GM04504 (cell line): ENCODE data around the gene ATF7IP.
"Not testable (repeated sequence)": the region's sequence is repeated elsewhere in the genome, so short reads cannot be mapped to it uniquely, and the experiment has no call there.

Experiments
- DNase-seq: peaks from one replicate; pipeline ENCODE4 v3.0.0-alpha.2; 2012; ENCODE audit warnings: low read depth

The ATF7IP gene, protein sequence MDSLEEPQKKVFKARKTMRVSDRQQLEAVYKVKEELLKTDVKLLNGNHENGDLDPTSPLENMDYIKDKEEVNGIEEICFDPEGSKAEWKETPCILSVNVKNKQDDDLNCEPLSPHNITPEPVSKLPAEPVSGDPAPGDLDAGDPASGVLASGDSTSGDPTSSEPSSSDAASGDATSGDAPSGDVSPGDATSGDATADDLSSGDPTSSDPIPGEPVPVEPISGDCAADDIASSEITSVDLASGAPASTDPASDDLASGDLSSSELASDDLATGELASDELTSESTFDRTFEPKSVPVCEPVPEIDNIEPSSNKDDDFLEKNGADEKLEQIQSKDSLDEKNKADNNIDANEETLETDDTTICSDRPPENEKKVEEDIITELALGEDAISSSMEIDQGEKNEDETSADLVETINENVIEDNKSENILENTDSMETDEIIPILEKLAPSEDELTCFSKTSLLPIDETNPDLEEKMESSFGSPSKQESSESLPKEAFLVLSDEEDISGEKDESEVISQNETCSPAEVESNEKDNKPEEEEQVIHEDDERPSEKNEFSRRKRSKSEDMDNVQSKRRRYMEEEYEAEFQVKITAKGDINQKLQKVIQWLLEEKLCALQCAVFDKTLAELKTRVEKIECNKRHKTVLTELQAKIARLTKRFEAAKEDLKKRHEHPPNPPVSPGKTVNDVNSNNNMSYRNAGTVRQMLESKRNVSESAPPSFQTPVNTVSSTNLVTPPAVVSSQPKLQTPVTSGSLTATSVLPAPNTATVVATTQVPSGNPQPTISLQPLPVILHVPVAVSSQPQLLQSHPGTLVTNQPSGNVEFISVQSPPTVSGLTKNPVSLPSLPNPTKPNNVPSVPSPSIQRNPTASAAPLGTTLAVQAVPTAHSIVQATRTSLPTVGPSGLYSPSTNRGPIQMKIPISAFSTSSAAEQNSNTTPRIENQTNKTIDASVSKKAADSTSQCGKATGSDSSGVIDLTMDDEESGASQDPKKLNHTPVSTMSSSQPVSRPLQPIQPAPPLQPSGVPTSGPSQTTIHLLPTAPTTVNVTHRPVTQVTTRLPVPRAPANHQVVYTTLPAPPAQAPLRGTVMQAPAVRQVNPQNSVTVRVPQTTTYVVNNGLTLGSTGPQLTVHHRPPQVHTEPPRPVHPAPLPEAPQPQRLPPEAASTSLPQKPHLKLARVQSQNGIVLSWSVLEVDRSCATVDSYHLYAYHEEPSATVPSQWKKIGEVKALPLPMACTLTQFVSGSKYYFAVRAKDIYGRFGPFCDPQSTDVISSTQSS

DNA sequence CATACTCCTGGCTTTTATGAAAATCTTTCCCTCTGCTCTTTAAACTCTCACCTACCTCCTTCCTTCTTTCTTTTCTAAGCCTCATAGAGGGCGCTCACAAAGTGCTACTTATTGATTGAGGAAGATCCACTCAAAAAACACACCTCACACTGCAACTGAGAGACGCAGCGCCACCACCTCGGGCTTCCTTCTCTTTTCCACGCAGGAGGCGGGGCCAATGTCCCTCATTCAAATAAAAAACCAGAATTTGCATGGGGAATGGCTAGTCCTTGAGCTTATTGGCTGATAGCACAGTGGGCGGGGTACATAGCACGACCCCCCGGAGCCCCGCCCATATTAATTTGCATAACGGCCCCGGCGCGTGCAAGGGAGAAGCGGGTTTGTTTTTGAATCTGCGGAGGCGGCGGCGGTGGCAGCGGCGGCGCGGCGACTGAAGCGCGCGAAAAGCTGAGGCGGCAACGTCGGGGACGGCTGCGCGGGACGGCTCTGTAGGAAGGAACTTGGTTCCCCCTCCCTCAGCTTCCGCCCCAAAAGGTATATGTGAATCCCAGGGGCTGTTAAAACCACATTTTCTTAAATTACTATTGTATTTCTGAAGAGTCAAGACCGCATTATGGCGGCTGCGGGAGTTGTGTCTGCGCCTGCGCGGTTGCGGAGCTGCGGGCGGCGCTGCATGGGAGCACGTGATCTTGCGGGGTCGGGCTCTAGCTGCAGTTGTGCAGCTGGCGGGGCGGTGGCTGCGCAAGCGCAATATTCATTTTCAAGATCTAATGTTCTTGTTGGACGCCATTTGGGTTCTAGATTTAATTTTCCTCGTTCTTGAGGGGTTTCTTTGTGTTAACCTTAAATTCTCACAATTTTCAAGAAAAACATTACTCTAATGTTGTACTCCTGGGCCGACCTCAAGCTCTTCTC is at the start of gene ATF7IP:
TSS of gene ATF7IP (plus strand) at position 389 of the 915 bp plus-strand sequence. CDS start 58,234 bp downstream, outside the sequence.
- peak; percentile 94 for DNase-seq

DNA sequence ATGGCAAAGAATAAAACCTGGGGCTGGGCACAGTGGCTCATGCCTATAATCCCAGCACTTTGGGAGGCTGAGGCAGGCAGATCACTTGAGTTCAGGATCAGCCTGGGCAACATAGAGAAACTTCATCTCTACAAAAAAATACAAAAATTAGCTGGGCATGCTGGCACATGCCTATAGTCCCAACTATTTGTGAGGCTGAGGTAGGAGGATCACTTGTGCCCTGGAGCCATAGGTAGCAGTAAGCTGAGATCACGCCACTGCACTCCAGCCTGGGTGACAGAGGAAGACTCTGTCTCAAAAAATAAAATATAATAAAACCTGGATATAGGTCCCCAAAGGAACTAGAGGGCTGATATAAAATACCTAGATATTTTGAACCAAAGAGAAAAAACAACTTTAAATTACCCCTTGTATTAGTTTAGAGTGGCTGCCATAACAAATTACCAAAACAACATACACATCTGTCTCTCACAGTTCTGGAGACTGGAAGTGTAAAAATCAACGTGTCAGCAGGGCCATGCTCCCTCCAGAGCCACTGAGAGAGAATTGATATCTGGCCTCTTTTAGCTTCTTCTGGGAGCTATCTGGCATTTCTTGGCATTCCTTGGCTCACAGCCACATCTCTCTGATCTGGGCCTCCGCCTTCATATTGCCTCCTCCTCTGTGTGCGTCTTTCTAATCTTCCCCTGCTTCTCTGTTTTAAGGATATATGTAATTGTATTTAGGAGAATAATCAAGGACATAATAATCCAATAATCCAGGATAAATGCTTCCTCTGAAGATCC is 47.9 kb upstream of the ATF7IP start:
- DNase-seq: no peak

DNA sequence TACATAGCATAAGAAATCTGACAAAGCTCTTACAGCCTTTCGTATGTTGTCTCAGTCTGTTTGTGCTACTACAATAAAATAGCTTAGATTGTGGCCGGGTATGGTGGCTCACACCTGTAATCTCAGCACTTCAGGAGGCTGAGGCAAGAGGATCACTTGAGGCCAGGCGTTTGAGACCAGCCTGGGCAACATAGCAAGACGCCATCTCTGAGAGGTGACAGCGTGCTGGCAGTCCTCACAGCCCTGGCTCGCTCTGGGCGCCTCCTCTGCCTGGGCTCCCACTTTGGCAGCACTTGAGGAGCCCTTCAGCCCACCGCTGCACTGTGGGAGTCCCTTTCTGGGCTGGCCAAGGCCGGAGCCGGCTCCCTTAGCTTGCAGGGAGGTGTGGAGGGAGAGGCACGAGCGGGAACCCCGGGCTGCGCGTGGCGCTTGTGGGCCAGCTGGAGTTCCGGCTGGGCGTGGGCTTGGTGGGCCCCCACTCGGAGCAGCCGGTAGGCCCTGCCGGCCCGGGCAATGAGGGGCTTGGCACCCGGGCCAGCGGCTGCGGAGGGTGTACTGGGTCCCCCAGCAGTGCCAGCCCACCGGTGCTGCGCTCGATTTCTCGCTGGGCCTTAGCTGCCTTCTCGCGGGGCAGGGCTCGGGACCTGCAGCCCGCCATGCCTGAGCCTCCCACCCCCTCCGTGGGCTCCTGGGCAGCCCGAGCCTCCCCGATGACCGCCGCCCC is 45.6 kb upstream of the ATF7IP start:
- not testable (repeated sequence) for DNase-seq

DNA sequence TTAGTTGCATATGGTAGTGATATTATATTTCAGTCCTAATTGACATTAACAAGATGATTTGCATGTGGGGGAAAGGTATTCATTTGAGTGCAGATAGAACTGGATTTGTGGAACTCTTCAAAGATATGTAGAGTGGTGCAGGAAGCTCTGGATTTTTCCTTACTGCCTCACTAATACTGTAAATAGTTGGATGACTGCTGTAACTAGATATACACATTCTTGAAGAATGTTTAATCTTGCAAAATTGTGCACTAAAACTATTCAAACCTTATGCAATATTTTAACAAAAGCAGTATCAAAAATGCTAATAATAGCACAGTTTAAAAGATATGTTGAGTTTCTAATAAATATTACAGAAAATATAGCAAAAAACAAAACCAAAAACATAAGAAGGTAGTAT is 43.1 kb upstream of the ATF7IP start:
- DNase-seq: no peak

DNA sequence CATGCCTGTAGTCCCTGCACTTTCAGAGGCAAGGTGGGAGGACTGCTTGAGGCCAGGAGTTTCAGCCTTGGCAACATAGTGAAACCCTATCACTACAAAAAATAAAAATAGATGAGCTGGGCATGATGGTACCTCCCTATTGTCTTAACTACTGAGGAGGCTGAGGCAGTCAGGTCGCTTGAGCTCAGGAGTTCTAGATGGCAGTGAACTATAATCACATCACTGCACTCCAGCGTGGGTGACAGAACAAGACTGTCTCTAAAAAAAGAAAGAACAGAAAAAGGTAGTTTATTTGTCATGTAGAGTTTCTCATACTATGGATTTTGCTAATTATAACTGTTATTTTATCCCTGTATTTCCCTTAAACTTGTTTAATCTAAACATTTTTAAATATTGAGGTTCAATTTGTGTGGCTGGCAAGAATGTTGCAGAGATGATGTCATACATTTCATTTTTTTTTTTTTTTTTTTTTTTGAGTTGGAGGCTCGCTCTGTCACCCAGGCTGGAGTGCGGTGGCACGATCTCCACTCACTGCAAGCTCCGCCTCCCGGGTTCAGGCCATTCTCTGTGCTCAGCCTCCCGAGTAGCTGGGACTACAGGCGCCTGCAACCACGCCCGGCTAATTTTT is 39.7 kb upstream of the ATF7IP start:
- no peak for DNase-seq

DNA sequence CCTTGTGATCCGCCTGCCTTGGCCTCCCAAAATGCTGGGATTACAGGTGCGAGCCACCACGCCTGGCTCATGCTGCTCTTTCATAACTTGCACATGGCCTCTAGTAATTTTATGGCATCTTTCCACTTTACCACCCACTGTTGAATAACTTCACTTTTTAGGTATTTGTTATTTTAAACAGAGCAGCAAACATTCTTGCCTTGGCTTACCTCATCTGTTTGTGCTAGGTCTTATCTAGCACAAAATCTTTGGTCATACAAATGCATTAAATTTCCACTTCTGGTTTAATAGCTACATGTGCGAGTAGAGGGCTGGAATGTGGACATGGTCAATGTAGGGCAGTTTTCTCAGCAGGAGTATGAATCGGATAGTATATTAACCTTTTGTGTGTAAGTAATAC is 38.8 kb upstream of the ATF7IP start:
- DNase-seq: no peak

DNA sequence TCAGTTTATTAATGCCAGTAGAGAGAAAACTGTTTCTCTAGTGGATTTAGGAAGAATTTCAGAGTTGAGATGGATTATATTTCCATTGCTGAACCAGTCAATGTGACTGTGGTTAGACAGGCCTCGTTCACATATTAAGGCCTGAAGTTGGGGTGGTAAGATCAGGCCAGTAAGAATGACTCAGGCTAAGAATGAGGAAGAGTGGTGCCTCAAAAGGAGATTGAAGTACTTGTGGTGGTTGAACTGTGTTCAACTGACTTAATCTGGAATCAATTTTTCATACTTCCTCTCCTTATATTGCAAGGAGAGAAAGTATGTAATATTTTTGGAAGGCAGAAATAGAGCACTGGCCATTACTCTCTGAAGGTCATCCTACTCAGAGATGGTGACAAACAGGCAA is 37.8 kb upstream of the ATF7IP start:
- peak; percentile 11 for DNase-seq

DNA sequence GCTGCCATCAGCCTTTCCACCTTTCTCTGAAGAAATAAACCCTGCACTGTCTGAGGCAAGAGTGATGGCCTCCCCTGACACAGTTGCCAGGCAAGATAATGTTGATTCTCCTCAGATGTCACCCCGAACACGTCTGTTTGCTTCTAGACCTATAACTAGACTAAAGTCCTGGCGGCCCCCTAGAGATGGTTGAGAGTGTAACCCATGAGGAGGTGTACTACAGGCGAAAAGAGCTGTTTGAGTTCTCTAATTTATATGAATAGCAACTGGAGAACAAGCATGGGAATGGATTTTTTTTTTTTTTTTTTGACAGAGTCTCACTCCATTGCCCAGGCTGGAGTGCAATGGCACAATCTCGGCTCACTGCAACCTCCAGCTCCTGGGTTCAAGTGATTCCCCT is 33.0 kb upstream of the ATF7IP start:
- DNase-seq: no peak

DNA sequence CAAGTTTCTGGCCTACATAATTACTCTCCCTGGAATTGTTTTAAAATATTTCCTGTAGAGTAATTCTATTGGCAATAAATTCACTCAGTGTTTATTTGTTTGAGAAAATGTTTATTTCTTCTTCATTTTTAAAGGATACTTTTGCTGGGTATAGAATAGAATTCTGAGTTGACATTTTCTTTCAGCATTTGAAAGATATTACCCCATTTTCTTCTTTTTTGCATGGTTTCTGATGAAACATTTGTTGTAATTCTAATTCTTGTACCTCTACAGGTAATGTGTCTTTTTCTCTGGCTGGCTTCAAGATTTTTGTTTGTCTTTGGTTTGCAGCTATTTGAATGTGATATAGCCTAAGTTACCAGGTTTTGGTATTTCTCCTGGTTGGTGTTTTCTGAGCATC is 25.1 kb upstream of the ATF7IP start:
- DNase-seq: no peak

DNA sequence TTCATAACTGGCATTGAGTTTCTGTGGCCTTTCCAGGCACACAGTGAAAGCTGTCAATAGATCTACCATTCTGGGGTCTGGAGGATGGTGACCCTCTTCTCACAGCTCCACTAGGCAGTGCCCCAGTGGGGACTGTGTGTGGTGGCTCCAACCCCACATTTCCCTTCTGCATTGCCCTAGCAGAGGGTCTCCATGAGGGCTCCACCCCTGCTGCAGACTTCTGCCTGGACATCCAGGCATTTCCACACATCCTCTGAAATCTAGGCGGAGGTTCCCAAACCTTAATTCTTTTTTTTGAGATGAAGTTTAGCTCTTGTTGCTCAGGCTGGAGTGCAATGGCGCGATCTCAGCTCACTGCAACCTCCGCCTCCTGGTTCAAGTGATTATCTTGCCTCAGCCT is 14.0 kb upstream of the ATF7IP start:
- DNase-seq: not testable (repeated sequence)

DNA sequence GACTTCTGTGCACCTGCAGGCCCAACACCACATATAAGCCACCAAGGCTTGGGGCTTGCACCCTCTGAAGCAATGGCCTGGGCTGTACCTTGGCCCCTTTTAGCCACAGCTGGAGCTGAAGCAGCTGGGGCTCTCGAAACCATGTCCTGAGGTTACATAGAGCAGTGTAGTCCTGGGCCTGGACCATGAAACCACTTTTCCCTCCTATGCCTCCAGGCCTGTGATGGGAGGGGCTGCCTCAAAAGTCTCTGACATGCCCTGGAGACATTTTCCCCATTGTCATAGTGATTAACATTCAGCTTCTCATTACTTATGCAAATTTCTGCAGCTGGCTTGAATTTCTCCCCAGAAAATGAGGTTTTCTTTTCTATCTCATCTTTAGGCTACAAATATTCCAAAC is 13.4 kb upstream of the ATF7IP start:
- not testable (repeated sequence) for DNase-seq

DNA sequence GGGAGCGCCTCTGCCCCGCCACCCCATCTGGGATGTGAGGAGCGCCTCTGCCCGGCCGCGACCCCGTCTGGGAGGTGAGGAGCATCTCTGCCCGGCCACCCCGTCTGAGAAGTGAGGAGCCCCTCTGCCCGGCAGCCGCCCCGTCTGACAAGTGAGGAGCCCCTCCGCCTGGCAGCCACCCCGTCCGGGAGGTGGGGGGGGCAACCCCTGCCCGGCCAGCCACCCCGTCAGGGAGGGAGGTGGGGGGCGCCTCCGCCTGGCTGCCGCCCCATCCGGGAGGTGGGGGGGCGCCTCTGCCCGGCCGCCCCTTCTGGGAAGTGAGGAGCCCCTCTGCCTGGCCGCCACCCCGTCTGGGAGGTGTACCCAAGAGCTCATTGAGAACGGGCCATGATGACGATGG is 10.8 kb upstream of the ATF7IP start:
- DNase-seq: not testable (repeated sequence)

DNA sequence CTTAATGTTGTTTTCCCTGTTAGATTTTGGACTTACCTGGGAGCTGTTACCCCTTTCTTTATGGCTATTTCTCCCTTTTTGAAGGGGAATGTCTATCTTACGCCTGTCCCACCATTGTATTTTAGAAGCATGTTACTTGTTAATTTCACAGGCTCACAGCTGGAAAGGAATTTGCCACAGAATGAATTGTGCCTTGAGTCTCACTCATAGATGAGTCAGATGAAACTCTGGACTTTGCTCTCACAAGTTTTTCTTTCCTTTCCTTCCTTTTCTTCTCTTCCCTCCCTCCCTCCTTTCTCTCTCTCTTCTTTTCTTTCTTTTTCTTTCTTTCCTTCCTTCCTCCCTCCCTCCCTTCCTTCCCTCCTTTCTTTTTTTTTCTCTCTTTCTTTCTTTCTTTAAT is 9.3 kb upstream of the ATF7IP start:
- DNase-seq: no peak

DNA sequence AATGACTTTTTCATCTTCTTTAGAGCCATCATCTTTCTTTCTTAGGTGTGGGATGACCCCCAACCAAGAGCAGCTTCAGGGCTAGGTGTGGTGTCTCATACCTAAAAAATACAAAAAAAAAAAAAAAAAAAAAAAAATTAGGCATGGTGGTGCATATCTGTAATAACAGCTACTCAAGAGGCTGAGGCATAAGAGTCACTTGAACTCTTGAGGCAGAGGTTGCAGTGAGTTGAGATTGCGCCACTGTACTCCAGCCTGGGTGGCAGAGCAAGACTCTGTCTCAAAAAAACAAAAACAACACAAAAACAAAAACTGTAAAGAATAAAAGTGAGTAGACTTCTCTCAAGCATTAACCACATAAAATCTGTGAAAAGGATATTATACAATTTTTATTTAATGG is 8.0 kb upstream of the ATF7IP start:
- no peak for DNase-seq

DNA sequence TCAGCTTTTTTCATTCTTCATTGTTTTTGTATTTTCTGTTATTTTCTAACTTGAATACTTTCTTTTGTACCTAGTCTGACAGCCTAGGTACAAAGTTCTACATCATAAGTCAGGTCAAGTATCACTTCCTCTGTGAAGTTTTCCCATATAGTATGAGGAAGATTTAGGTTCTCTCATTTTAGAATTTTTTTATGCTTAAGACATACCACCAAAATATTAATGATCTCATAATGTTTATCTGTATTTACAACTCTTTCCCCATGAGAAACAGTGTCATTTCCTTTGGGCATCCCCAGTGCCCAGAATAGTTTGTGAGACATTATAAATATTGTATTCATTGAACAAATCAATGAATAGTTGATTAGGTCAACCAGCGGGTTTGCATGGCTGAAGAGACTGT is 3.1 kb upstream of the ATF7IP start:
- DNase-seq: no peak

DNA sequence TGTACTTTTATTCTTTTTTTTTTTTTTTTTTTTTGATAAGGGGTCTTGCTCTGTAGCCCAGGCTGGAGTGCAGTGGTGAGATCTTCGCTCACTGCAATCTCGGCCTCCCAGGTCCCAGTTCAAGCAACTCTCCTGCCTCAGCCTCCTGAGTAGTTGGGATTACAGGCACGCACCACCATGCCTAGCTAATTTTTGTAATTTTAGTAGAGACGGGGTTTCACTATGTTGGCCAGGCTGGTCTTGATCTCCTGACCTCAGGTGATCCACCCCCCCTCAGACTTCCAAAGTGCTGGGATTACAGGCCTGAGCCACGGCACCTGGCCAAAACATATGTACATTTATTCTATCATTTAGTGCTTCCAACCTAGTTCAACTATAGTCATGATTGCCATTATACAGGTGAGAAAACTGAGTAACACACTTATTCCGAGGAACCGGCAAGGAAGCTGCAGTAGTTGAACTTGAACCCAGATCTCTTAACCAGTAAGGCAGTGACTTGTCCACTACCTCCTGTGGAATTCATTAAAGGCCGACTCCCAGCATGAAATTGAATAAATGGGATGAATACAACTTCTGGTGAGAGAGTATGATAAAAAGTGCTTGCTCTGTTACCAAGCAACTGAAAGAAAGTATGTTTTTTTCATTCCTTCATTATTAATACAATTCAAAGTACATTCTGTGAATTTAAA is 755 bp upstream of the ATF7IP start:
- DNase-seq: no peak

DNA sequence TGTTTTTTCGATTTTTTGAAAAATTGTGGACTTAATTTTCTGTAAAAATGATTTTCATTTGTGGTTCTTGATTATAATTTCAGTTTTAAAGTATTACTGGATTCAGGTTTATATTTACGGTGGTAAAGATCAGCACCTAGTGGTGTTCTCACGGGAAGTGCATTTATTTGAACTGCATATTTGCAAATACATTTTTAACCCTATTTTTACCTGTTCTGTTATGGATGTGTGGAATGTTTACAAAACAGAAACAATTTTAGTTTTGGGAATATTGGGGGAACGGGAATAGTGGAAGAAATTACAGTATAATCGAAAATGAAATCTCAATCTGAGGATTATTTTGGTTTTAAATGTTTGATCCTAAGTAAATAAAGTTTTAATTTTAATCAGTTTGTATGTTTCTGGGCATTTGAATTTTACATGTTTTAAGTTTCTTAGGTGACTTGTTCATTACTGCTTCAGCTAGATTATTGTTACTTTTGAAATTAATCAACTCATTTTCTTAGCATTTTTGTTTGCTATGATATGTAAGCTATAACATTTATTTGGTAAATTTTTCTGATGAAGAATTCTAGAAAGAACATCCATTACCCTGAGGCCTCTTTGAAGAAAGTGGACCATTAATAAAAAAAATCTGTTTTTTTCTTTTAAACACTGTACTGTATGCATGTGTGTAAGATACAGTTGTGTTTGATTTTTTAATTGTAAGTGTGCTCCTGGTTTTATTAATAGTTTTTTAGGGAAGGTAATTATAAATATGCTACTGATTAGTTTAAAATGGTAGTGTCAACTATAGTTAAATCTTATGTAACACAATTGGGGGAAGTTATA is 942 bp downstream of the ATF7IP start:
- DNase-seq: no peak
